GM15510 (cell line): ENCODE data around the gene SNAPC4.

Experiments
- POLR2A ChIP-seq: IDR thresholded peaks from 3 replicates; pipeline ENCODE4 v1.6.1; 2011; ENCODE audit warnings: borderline replicate concordance; ENCODE audit not compliant: insufficient read length; ENCODE audit errors: extremely low read depth

SNAPC4 gene

DNA sequence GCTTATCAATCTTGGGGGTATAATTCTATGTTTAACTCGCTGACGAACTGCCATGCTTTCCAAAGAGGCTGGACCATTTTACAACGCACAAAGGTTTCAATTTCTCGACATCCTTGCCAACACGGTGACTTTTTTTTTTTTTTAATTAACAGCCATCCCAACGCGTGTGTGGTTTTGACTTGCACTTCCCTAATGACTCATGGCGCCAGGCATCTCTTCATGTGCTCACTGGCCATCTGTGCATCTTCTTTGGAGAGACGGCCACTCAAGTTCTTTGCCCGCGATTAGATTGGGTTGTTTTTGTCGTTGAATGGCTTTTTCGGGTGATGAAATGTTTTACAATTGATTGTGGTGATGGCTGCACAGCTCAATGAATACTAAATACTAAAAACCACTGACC is 14.0 kb downstream of the SNAPC4 start:
- TF ChIP-seq POLR2A = no peak

DNA sequence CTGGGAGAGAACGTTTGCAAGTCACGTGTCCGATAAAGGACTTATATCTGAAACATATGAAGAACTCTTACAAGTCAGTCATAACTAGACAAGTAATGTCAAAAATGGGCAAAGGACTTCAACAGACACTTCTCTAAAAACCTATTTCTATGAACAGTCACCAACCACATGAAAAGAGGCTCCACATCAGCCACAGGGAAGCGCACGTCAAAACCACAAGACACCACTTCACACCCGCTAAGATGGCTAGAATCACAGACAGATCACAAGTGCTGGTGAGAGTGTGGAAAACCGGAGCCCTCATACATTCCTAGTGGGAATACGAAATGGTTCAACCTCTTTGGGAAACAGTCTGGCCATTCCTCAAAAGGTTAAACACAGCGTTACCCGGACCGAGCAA is 15.0 kb downstream of the SNAPC4 start:
- no peak for TF ChIP-seq POLR2A

DNA sequence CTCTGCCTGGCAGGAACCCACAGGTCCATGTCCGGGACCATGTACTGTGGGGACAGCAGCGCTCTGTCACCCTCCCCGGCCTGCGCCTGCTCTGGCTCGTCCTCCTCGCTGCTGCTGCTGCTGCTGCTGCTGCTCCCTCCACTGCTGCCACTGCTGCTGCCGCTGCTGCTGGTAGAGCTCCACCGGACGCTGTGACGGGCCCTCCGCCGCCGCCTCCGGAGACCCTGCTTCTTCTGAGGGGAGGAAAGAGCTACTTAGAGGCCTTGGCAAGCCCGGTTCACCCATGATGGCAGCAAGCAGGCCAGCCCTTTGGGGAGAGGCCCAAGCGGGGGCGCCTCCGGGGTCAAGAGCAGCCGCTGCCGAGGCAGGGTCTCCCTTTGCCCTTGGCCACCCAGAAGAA is 16.5 kb downstream of the SNAPC4 start:
- TF ChIP-seq POLR2A = no peak

DNA sequence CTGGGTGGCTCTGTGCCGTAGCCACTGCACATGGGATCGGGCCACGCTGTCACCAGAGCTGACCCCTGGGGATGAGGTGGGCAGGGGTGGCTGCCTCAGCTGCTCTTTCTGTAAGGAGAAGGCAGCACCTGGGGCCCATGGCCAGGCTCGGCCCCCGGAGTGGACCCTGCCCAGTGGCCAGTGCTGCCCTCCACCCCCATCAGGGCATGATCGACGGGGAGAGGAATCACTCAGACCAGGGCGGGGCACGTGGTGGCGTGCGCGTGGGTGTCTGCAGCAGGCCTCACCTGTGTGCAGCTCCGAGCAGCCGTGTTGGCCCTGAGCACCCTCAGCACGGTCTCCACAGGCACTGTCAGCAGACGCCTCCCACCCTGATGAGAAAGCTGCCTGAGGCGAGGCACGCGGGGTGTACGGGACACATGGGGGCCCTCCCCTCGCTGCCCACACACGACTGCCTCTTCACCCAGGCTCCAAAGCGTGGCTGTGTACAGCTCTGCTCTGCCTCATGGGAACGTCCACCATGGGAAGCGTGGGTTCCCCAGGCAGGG is 17.9 kb downstream of the SNAPC4 start:
- no peak for TF ChIP-seq POLR2A

DNA sequence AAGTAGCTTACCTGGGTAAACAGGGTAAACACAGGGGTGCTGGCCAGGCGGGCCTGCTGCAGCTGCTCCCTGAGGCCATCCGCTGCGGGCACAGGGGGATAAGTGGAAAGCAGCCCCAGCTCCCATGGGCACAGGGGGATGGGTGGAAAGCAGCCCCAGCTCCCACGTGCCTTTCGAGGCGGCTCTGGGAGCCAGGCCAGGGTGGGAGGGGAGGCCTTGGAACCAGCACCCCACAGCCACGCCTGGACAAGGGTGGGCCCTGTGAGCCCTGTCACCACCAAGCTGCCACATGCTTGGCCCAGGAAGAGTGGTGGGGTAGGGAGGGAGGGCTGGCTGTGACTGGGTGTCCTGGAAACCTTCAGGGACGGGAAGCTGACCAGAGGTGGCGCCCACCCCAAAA is 18.7 kb downstream of the SNAPC4 start:
- no peak for TF ChIP-seq POLR2A

DNA sequence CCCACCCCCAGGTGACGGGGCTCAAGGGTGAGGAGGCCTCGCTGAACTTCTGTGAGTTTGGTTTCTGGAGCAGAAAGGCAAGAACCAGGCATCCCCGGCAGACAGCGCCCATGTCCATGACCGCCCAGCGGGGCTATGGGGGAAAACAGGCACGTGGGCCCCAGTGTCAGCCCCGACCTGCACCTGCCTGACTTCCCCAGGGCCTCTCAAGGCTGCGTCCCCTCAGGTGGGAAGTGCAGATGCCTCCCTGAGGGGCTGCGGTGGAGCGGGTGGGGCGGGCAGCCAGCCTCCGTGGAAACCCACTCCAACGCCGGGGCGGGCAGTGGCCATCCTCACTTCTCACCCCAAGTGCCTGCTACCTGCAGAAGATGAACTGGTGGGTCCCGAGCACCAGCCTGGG is 19.6 kb downstream of the SNAPC4 start:
- TF ChIP-seq POLR2A = no peak

DNA sequence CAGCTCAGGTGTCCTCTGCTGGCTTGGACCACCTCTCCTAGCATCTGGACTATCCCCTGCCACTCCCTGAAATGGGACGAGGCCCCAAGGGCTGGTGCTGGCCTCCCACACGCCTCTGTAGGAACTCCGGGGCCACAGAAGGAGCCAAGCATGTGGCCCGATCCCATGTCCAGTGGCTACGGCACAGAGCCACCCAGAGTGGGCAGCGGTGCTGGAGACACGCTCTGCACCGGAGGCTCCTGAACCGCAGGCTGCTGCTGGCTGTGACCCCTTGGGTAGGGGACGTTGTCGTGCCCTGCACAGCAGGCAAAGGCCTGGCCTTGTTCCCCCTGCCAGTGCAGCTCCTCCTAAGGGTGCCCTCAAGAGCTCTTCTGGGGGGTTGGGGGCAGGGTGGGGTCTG is 20.1 kb downstream of the SNAPC4 start:
- no peak for TF ChIP-seq POLR2A

DNA sequence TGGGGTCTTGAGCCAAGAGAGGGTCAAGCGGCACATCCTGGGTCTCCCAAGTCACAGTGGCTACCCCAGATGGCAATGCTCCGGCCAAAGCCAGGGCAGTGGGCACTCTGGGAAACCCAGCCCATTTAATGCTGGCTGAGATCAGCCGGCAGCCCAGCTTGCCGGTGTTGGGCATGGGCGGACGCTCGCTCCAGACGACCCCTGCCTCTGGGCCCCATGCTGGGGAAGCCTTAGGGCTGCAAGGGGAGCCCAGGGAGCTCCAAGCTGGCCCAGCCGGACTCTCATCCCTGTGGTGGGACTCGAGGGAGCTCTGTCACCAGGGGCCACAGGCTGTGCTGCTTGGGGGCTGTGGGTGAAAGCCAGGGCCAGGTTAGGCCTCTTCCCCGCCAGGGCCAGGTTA is 20.6 kb downstream of the SNAPC4 start:
- TF ChIP-seq POLR2A = no peak

DNA sequence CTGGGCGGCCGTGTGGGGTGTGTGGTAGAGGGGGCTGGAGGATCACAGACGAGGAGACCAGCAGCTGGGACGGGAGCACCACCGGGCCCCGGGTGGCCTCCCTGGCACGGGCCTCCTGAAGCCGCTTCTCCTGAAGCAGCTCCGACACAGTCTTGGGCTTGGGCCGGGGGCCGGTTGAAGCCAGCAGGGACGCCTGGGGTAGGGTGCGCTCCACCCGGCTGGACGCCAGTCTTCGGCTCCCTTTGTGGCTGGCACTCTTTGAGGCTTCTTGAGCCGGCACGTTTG is 21.0 kb downstream of the SNAPC4 start:
- no peak for TF ChIP-seq POLR2A

DNA sequence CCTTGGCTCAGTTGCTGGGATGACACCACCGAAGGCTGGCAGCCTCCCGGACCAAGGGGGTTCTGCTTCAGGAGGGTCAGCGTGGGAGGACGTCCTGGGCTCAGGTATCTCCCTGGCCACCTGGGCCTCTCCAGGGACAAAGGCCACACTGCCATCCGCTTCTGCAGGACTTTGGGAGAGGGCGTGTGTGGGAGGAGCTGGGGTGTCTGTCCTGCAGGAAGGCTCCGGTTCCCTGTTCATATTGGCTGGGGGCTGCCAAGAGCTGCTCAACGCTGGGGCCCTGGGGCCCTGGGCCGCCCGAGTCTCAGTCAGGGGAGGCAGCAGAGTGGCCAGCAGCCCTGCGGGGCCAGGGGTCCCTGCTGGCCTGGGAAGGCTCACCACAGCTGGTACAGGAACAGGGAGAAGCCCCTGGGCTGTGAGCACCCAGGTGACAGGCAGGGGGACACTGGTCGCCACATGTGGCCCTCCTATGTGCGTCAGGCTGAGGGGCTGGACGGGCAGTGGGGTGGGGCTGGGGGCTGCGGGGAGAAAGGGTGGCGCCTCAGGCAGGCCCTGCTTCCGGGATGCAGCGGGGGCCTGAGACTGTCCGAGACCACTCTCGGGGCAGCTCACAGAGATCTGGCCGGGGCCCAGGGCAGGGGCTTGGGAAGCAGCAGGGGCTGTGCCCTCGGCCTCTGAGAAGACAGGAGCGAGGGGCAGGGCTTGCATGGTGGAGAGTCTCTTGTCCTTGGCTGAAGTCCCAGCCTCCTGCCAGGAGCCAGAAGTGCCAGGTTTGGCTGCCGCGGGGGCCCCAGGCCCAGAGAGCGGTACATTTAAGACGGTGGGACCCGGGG is 21.6 kb downstream of the SNAPC4 start:
- no peak for TF ChIP-seq POLR2A

DNA sequence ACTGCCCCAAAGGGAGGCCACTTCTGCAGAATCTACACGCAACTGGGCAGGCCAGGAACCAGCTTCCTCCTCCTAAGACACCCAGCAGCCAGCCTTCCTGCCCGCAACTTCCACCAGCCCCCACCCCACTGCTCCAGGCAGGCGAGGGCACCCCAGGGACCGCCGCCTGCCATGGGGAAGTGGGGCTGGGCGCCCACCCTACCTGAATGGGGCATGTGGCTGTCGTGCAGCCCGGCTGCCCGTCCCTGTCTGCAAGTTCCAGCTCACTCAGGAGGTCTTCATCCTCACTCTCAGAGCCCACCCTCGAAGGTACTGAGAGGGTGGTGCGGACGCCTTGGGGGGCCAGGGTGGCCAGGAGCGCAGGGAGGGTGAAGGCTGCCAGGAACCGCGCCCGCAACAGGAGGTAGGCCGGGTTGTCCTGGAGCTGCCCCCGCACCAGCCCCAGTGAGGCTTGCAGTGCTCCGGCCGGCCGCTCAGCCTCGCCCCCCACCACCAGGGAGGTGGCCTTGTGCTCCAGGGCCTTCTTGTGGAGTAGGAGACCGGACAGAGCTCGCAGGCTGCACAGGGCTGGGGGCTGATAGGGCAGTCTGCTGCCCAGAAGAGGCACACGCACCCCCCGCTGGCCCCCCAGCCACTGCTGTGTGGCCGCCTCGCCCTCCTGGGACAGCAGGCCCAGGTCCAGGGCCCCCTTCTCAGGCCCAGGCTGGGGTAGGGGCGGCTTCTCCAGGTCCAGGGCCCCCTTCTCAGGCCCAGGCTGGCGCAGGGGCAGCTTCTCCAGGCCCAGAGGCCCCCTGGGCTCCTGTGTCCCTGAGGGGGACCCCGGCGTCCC is 22.4 kb downstream of the SNAPC4 start:
- peak; percentile 10 for TF ChIP-seq POLR2A

DNA sequence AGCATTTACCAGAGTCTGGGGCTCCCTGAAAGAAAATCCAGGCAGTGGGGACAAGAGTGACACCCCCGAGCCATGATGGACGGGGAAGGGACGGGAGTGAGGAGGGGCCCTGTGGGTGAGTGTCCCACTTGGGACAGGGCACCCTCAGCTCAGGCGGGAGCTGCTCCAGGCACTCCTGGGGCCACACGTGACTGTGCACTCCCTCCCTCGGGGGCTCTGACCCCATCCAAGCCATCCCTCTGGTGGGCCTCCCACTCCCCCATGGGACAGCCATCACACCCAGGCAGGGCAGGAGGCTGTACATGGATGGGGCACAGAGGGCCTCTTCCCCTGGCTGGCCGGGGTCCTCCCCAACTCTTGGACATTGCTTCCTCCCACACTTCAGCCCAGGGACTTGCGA is 23.5 kb downstream of the SNAPC4 start:
- TF ChIP-seq POLR2A = no peak

DNA sequence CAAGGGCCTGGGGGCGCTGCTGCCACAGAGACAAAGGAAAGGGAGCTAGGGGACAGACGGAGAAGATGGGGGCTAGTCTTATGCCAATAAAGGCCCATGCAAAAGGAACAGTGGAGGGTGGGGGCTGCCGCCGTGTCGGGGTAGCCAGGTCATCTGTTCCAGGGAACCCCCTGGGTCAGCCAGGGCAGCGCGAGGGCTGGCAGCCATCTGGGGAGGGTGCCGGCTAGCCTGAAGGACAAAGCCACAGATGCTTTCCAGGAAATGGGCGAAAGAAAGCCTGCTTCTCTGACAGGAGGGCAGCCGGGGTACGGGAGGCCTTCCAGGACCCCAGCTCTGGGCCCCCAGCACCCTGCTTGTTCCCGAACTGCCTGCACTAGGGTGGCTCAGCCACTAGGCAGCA is 24.9 kb downstream of the SNAPC4 start:
- TF ChIP-seq POLR2A = no peak

DNA sequence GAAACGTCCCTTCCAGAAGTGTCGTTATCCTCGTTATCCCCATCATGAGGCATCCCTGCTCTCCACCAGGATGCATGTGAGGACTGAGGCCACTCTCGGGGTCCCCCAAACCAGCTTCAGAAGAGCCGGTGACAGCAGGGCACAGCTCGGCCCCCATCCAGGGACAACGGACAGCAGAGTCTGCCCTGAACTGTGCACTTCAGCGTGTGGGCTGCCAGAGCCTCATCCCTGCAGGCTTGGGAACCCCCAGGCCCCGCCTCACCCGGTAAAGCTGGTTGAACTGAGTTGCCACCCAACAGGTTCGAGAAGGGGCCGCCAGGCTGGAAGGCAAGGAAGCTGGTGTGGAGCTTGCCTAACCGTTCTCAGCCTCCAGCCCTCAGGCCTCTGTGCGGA is 25.8 kb downstream of the SNAPC4 start:
- TF ChIP-seq POLR2A = no peak

DNA sequence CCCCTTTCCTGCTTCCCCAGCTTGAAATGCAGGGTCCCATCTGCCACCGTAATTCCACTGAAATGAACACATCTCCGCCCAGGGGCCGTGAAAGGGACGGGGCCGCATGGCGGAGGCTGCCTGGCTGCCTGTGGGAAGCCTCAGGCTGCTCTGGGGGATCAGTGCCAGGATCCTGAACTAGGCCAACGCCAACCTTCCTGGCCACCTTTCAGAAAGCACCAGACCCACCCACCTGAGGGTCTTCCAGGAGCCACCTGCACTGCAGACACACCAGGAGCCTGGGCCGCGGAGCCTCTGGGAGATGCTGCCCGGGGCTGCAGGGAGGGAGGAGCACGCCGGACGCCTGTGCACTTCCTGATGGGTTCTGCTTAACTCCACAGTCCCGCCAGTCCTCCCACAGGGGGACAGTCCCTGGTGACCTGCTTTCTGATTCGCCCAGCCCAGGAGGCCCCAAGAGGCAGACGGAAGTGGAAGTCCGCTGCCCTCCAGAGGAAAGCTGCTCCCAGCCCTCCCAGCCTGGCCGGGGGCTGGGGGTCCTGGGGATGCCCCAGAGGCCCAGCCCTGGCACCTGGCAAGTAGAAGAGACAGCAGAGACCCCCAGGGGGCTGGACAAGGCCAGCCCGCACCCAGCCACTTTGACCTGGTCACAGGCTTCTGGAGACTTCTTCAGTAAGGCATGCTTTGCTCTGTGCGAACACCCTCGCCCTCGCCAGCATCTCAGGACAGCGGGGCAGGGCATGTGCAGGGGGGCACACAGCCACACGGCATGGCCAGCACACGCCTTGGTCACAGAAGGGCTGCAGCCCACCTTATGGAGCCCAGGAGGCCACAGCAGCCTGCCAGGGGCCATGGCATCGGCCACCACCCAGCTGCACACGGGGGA is 26.4 kb downstream of the SNAPC4 start, which contains the start of gene CARD9:
TSS of gene CARD9 (minus strand) at position 370 of the 883 bp plus-strand sequence. CDS start 1,591 bp downstream, outside the sequence.
- TF ChIP-seq POLR2A = no peak

DNA sequence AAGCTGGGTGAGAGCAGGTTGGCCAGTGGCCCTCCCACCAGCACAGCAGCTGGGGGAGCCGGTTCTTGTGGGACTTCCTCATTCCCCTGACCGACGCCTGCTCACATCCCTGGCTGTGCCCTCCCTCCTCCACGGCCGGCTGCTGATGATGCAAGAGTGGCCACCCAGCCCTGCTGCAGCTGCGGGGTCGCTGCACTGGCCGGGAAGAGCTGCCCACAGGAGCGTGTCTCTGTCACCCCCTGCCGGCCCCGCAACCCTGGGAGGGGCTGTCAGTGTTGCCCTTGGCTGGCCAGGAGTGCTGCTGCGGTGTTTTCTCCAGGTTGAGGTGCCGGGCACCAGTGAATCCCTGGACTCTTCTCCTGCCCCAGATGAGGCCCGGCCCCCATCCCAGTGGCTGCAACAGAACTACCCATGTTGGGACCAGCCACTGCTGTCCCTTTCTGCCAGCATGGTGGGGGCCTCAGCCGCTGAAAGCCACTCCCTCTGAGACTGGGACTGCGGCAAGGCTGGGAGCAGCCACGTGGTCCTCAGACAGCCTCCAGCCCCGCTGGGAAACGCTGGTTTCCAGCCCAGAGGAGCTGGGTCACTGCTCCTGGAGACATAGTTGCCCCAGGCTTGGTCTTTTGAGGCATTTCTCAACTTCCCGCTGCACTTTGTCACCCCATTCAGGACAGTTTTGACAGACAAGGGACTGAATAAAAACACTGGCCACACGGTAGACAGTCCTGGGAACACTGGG is 27.2 kb downstream of the SNAPC4 start:
- TF ChIP-seq POLR2A = no peak
